Bone marrow (tissue), 2 donors: ENCODE results near the gene MYEOV.

ENCODE experiments used
- DNase-seq, 2 donors: peaks; one replicate each; lab custom pipeline; 2025; lab: John Stamatoyannopoulos, UW

MYEOV gene

GRCh38 chr11:69343401-69344321 lies 49.7 kb downstream of the MYEOV start:
- no peak for DNase-seq

- no peak for DNase-seq
These were observed 50.7 kb downstream of the MYEOV start for GRCh38 chr11:69344570-69345145.
